Progenitor cell of endocrine pancreas (in vitro differentiated cells): ENCODE results near the gene ADH6. TPM values are rescaled to one million over a fixed set of nuclear protein-coding genes. Genes with fewer than 3 reads are reported as not detected.

ENCODE experiments used
- DNase-seq: peaks from one replicate; pipeline ENCODE4 v3.0.0; 2021; ENCODE audit warnings: low spot score; ENCODE audit not compliant: unreplicated experiment
- H3K27ac Mint-ChIP-seq: 2 replicates; pipeline ENCODE4 v1.8.0; 2021; ENCODE audit warnings: mild to moderate bottlenecking, moderate library complexity, mixed read lengths
- H3K27me3 Mint-ChIP-seq: 2 replicates; pipeline ENCODE4 v1.8.0; 2021; ENCODE audit warnings: mixed read lengths
- H3K36me3 Mint-ChIP-seq: 2 replicates; pipeline ENCODE4 v1.8.0; 2022; ENCODE audit warnings: mixed read lengths; ENCODE audit not compliant: insufficient read depth
- H3K4me1 Mint-ChIP-seq: 2 replicates; pipeline ENCODE4 v1.8.0; 2021; ENCODE audit warnings: low read depth, mixed read lengths
- H3K4me3 Mint-ChIP-seq: 2 replicates; pipeline ENCODE4 v1.8.0; 2021; ENCODE audit warnings: low read depth, mild to moderate bottlenecking, moderate library complexity, mixed read lengths
- H3K9me3 Mint-ChIP-seq: 2 replicates; pipeline ENCODE4 v1.8.0; 2021; ENCODE audit warnings: low read depth, mixed read lengths
- CTCF ChIP-seq: fragments of 200-600 bp; sonication (generic); IDR thresholded peaks from one replicate; pipeline ENCODE4 v1.5.0; 2021; ENCODE audit warnings: antibody characterized with exemption, mild to moderate bottlenecking; ENCODE audit not compliant: unreplicated experiment
- total RNA-seq: library from RNA; stranded (reverse); gene quantifications from 2 replicates; pipeline ENCODE4 v1.2.1, GENCODE V29; 2021

ADH6 gene
- total RNA-seq, 1 donor from 2014 or later: 1.9 TPM

- H3K27me3 Mint-ChIP-seq: peaks cover 7% of the 10 kb centered on the region
- DNase-seq: no peak
- no peak for TF ChIP-seq CTCF
- H3K9me3 Mint-ChIP-seq: no peaks in the 10 kb centered on the region
- H3K4me1 Mint-ChIP-seq: peaks cover 24% of the 10 kb centered on the region
- H3K36me3 Mint-ChIP-seq: peaks cover 1% of the 10 kb centered on the region
- H3K4me3 Mint-ChIP-seq: no peak overlapping the region
- H3K27ac Mint-ChIP-seq: no peak overlapping the region
Measured at GRCh38 chr4:99210789-99211188, 8.3 kb downstream of the ADH6 start.

GRCh38 chr4:99209671-99210070 is 9.4 kb downstream of the ADH6 start:
- H3K36me3 Mint-ChIP-seq: peaks cover 1% of the 10 kb centered on the region
- H3K9me3 Mint-ChIP-seq: no peaks in the 10 kb centered on the region
- no peak for DNase-seq
- no peak overlapping the region for H3K27ac Mint-ChIP-seq
- no peak overlapping the region for H3K4me3 Mint-ChIP-seq
- peaks cover 30% of the 10 kb centered on the region for H3K4me1 Mint-ChIP-seq
- H3K27me3 Mint-ChIP-seq: peaks cover 7% of the 10 kb centered on the region
- TF ChIP-seq CTCF: no peak

- H3K27me3 Mint-ChIP-seq: peaks cover 5% of the 10 kb centered on the region
- H3K4me1 Mint-ChIP-seq: peaks cover 30% of the 10 kb centered on the region
- TF ChIP-seq CTCF: no peak
- H3K36me3 Mint-ChIP-seq: peaks cover 1% of the 10 kb centered on the region
- no peak for DNase-seq
- H3K4me3 Mint-ChIP-seq: peak overlapping the region; percentile 39
- H3K9me3 Mint-ChIP-seq: no peaks in the 10 kb centered on the region
- H3K27ac Mint-ChIP-seq: no peak overlapping the region
Measured at GRCh38 chr4:99208719-99209075, 10.3 kb downstream of the ADH6 start.

GRCh38 chr4:99207911-99208718 is 10.9 kb downstream of the ADH6 start:
- Mint-ChIP-seq H3K4me3 (no peak overlapping the region), H3K27me3 (peaks cover 3% of the 10 kb centered on the region), H3K27ac (no peak overlapping the region), H3K4me1 (peaks cover 30% of the 10 kb centered on the region), H3K36me3 (peaks cover 1% of the 10 kb centered on the region), H3K9me3 (no peaks in the 10 kb centered on the region)
- no peak for TF ChIP-seq CTCF
- DNase-seq: no peak

- TF ChIP-seq CTCF: no peak
- no peak for DNase-seq
- Mint-ChIP-seq H3K4me1 (peaks cover 30% of the 10 kb centered on the region), H3K9me3 (no peaks in the 10 kb centered on the region), H3K4me3 (no peak overlapping the region), H3K27ac (no peak overlapping the region), H3K27me3 (peaks cover 3% of the 10 kb centered on the region), H3K36me3 (peaks cover 1% of the 10 kb centered on the region)
Measured at GRCh38 chr4:99207069-99207743, 11.8 kb downstream of the ADH6 start.
